Stimulated activated CD4-positive, alpha-beta T cell treated with anti-CD3 and anti-CD28 coated beads, Interleukin-4, amount 100 ng/mL, for 48 hours (primary cell): Measurements from ENCODE around the gene SLX9.
"Not testable (repeated sequence)": the region's sequence is repeated elsewhere in the genome, so short reads cannot be mapped to it uniquely, and the experiment has no call there.

Experiments
- DNase-seq, 2 donors: peaks; one replicate each; pipeline ENCODE4 v3.0.0-alpha.2; 2020; ENCODE audit warnings: low read depth in 2 of 2

The SLX9 gene

GRCh38 chr21:44976556-44977393 lies 36.9 kb downstream of the SLX9 start:
- DNase-seq, result not testable (repeated sequence)

- no peak for DNase-seq
These were observed 37.9 kb downstream of the SLX9 start for GRCh38 chr21:44977616-44978340.

DNA sequence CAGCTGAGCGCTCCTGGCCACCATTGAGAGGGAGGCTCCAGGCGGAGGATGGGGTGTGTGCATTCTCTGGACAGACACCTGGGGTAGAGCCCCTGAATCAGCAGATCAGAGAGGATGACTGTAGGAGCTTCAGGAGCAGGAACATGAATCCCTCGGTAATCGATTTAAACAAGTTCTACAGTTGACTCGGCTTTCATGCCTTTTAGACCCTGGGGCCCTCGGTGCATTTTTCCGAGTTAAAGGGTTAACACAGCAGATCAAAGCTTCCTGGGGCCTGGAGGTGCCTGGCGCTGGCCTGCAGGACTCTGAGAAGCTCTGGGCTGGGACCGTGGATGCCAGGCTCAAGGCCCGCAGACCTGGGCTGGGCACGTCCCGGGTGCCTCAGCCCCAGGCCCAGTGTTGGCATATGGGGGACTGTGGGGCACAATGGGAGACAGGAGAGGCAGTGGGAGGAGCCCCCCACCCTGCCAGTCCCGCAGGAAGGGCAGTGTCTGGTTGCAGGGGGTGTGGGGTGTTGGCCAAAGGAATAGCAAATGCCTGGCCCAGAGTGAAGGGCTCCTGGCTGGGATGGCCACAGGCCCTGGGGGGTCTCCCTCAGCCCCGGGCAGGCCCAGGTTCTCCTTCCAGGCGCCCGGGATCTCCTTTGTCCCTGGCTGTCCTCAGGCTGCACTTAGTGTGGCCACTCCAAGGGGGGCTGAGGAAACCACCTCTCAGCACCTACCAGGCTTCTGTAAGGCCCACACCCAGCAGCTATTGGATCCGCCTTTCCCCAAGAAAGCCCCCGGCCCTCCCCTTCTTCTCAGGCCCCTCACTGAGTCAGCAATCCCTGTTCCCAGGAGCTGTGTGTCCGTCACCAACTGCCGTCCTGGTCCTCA lies 40.1 kb downstream of the SLX9 start:
- no peak for DNase-seq

DNA sequence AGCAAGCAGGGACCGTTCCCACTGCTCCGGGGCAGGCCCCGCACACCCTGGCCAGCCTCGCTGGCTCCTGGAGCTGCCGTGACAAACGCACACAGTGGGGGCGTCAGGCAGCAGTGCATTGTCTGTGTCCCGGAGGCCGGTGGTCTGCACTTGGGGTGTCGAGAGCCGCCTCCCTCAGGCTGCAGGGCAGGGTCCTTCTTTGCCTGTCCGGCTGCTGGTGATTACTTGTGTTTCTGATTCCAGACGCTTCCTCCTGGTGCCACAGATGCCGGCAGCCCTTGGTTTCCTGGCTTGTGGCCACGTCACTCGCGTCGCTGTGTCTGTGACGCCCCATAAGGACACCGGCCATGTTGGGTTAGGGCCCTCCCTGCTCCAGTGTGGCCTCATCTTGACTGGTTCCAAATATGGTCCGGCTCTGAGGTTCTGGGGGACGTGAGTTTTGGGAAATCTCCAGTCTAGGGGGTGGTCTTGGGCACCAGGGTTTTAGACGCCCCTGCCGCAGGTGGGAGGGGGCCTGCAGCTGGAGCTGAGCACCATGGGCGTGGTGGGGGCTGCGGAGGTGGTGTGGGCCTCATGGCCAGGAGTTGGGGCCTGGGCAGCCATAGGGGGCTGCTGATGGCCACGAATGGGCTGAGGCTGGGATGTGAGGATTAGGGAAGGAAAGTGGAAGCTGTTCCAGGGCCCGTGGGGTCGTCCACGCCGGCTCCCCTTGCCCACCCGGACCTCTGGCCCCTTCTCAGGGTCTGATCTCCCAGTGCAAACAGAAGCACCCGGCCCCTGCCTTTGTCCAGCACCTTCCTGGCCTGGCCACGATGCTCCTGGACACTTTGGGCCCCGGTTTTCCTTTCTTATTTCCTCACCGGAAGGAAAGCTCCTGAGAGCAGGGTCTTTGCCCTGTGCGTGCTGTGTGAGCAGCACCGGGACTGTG lies 41.0 kb downstream of the SLX9 start:
- no peak for DNase-seq

DNA sequence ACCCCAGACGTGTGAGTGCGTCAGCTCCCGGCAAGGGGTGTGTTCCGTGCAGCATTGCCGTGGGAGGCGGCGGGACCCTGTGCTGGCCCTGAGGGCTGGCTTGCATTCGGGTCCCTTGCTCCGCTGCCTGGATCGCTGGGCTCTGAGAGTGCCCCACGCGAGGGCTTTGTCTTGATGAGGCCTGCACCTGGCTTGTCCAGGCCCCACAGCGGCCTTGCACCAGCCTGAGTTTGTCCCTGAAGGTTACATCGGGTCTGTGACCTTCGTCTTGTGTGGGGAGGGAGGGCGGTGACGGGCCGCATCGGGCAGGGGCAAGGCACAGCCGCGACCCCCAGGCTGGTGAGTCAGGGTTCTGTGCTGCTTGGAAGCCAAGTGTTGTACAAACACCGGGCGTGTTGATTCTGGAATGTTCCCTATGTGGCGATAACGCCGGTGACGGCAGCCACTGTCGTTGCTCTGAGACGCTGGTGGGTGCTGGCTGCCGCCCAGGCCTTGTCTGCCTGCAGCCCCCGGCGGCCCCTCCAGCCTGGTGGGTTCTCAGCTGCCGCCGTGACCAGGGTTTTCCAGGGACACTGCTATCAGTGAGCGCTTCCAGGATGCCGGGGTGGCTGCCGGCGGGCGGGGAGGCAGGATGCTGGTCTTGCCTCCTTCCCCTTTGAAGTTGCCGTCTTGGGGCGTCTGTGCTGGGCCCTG lies 42.9 kb downstream of the SLX9 start:
- no peak for DNase-seq

GRCh38 chr21:44983421-44984206 lies 43.8 kb downstream of the SLX9 start:
- DNase-seq, result no peak

DNA sequence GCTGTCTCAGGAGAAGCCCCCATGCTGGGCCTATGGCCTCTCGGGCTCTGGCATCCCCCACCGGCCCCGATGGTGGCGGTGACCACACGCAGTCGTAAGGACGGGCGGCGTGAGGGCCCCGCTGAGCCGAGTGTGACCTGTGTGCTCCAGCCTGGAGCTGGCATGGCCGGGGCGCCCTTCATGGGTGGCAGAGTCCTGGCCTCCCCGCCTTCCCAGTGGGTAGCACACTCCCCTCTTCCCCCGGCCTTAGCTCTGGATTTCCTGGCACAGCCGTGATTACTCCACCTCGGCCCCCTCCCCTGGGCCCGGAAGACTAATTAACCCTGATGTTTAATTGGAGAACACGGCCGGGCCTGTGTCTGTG lies 44.6 kb downstream of the SLX9 start:
- DNase-seq, result no peak

DNA sequence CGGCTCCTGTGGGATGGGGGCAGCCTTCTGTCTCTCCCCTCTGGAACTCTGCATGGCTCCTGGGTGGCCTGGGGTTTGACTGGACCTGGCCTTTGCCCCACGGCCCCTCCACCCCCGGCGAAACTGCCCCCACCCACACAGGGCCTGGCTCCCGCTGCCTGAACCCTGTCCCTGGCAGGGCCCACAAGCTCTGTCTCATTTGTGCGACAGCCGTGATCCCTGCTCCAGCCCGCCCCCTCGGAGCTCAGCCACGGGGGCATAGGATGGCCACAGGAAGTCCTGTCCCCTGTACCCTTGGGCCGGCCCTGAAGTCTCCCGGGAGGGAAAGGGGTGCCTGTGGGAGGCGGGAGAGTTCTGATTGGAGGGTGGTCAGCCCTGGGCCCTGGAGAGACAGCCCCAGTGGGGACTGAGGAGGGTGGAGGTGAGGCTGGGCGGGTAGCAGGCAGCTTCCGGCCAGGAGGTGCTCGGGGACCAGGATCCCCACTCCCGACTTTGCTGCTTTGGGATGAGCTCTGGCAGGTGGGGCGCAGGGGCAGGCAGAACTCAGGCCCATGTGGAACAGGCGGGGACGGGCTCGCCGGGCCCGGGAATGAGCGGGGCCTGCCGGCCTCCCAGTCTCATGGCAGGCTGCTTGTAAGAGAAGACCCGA lies 45.1 kb downstream of the SLX9 start:
- no peak for DNase-seq

DNA sequence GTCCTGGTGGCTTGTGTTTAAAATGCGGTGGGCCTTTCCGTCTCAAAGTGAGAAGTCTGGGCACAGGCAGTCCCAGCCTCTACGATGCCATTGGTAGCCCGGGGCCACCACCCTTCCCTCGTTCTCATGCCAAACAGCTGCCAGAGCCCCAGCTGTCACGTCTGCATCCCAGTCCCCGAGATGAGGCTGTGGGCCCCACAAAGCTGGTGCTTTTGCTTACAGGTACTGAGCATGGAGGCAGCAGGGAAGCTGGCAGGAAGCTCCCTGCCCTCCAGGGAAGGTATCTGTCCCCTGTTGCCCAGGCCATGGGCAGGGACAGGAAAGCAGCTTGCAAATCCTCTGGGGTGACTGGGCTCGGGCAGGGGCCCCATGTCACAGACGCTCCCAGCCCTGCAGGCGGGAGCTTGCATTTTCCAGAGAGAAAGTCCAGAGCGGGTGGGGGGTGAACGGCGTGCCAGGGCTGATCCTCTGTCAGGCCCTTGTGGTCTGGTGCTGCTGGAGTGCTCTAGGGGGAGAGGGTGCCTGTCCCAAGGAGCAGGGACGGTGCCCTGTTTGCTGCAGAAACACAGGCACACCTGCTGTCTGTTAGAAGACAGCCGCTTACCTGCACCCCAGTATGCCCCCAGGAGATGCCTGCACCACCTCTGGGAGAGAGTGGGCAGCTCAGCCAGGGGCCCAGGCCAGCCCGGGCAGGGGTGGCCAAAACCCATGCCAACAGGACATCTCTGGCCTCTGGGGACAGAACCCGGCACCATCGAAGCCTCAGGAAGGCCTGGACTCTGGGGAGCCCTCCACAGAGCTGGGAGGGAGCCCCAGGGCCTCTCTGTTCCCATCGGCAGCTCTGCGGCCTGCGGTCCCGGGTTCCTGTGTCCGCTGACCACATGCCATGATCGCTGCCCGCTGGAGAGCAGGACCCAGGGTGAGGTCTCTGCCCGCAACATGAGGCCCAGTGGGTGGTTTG lies 45.9 kb downstream of the SLX9 start:
- no peak for DNase-seq

GRCh38 chr21:44986471-44987291 lies 46.9 kb downstream of the SLX9 start:
- DNase-seq, result no peak

- DNase-seq, result no peak
These were observed 47.6 kb downstream of the SLX9 start for GRCh38 chr21:44987301-44987885.

DNA sequence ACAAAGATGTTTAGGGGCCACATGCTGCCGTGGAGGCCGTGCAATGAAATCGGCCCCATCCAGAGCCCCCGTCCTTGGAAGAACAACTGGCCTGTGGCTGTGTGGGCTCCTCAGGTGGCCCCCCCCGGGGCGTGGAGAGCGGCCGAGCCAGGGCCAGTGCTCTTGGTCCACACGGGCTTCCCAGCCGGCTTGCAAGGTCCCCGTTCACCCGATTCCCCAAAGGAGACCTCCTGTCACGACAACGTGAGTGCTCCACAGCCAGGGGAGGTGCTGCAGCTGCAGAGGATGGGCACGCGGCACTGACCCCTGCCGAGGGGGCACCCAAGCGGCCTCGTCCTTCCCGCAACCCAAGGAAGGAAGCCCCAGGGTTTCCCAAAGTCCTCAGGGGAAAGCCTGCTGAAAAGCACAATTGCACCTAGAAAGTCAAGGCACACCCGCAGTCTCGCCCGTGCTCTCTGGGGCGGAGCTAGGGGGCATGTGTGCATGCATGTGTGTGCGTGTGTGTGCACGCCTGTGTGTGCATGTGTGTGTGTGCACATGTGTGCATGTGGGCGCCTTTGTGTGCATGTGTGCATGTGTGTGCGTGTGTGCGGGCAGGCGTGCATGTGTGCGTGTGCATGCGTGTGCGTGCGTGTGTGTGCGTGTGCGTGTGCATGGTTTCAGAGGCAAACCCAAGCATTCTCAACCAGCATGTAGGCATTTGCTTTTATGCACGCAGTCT lies 48.2 kb downstream of the SLX9 start:
- no peak for DNase-seq

DNA sequence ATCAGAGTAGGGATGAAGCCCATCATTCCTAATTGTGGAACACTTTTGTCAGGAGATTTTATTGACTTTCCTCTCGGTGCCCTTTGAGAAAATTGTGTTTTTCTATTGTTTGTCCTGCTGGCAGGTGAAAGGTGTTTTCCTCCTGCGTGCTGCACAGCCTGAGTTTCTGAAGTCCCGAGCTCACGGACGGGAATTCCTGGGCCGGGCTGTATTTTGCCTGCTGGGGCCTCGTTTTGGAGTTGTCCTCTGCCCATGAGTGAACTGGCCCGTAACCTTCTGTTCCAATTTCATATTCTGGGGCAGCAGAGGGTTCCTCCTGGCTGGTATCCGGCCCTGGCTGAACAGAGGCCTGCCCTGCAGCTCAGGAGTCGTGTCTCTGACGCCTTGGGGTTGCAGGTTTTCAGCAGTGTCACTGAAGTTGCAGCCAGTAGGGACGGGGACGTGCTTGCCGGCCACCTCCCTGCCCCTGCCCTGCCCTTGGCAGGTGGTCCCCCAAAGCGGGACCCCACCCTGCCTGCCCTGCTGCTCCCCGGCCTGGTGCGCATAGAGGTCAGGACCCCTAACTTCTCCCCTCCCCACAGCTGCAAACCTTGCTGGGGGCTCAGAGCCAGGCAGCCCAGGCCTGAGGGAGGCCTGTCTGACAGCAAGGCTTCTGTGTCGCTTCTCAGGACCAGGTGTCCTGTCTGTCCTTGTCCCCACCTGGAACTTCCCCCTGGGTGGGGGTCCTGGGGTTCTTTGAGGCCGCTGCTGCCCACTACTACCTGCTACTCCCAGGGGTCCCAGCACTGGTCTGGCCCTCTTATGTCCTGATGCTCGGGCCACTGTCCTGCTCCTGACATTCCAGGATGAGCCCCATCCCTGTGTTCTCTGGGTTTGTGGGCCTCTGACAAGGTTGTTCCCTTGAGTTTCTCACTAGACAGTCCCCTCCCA lies 49.0 kb downstream of the SLX9 start:
- DNase-seq, result no peak

- no peak for DNase-seq
These were observed 49.7 kb downstream of the SLX9 start for GRCh38 chr21:44989537-44989886.
